HepG2 (cell line): Measurements from ENCODE around the gene TNNI2. TPM values are rescaled to one million over a fixed set of nuclear protein-coding genes. Genes with fewer than 3 reads are reported as not detected.
"Not testable (repeated sequence)": the region's sequence is repeated elsewhere in the genome, so short reads cannot be mapped to it uniquely, and the experiment has no call there.

ENCODE experiments used
- ATAC-seq: fragments of 200-7000 bp; cut with Tn5 transposase; 3 replicates; pipeline ENCODE4 v1.9.1; 2020; ENCODE audit warnings: mild to moderate bottlenecking, moderate library complexity
- BruUV-seq: library from RNA; stranded (reverse); fragments of 400-500 nt; replicated peaks from 2 replicates; lab custom pipeline; 2021; lab: Mats Ljungman, UMichigan
- CTCF ChIA-PET: fragments of 300-600 bp; formaldehyde crosslinking; extraction: SDS; loops from one replicate; lab custom pipeline; 2021; ENCODE audit warnings: low total read pairs, inconsistent platforms, low intra/inter-chr PET ratio; lab: Yijun Ruan, JAX
- POLR2A ChIA-PET: fragments of 350-600 bp; sonication (Branson Sonifier 250); formaldehyde crosslinking; loops from one replicate; lab custom pipeline; 2020; ENCODE audit warnings: antibody characterized with exemption, inconsistent platforms; lab: Yijun Ruan, JAX
- DNase-seq: peaks from one replicate; pipeline ENCODE4 v3.0.0-alpha.2; 2015; ENCODE audit warnings: low spot score
- FAIRE-seq: peaks from 3 replicates; lab custom pipeline; 2011; peaks lifted over from hg19 to GRCh38; lab: Jason Lieb, UNC
- H2AFZ ChIP-seq: one replicate; pipeline ENCODE4 v1.6.1; 2011; ENCODE audit warnings: low read length, inconsistent platforms
- H3K27ac ChIP-seq: fragments of 300-600 bp; 3 replicates; pipeline ENCODE4 v1.8.0; 2011; ENCODE audit warnings: mixed run types, mild to moderate bottlenecking, mixed read lengths, low read length, inconsistent platforms; ENCODE audit not compliant: insufficient read depth; ENCODE audit errors: extremely low read length
- H3K27me3 ChIP-seq, 2 experiments: fragments of 200-600 bp in 1 of 2; 2 replicates in 1 of 2; 3 replicates in 1 of 2; pipeline versions ENCODE4 v1.6.0 to v1.8.0; 2011; ENCODE audit warnings: low read length in 2 of 2, mild to moderate bottlenecking in 2 of 2, moderate library complexity in 2 of 2, inconsistent platforms in 1 of 2; ENCODE audit not compliant: insufficient read depth in 2 of 2, control insufficient read depth in 1 of 2
- H3K36me3 ChIP-seq, 2 experiments: fragments of 200-600 bp in 1 of 2; replicated peaks in 1 of 2; 2 replicates in 1 of 2; 3 replicates in 1 of 2; pipeline versions ENCODE4 v1.5.1 to v1.8.0; 2011; ENCODE audit warnings: low read length in 2 of 2, inconsistent platforms in 1 of 2; ENCODE audit not compliant: insufficient read depth in 2 of 2, control insufficient read depth in 1 of 2
- H3K4me1 ChIP-seq: 2 replicates; pipeline ENCODE4 v1.5.1; 2012; ENCODE audit warnings: low read length, inconsistent platforms; ENCODE audit not compliant: insufficient read depth
- H3K4me2 ChIP-seq: 2 replicates; pipeline ENCODE4 v1.6.0; 2011; ENCODE audit warnings: low read depth, low read length, inconsistent platforms
- H3K4me3 ChIP-seq, 3 experiments: fragments of 200-600 bp in 1 of 3; sonication (generic), shearing (Covaris generic) in 1 of 3; replicated peaks in 1 of 3; 2 replicates each; pipeline ENCODE4 v1.5.1; 2011 to 2016; ENCODE audit warnings: low read length in 3 of 3, inconsistent platforms in 2 of 3, low read depth in 2 of 3, mild to moderate bottlenecking in 2 of 3, control low read depth in 1 of 3, mixed read lengths in 1 of 3; ENCODE audit not compliant: insufficient read depth in 1 of 3
- H3K79me2 ChIP-seq: one replicate; pipeline ENCODE4 v1.6.1; 2011; ENCODE audit warnings: low read length, inconsistent platforms; ENCODE audit not compliant: insufficient read depth
- H3K9ac ChIP-seq: 2 replicates; pipeline ENCODE4 v1.6.0; 2011; ENCODE audit warnings: mild to moderate bottlenecking, low read depth, low read length, inconsistent platforms; ENCODE audit not compliant: insufficient read depth
- H3K9me3 ChIP-seq: 2 replicates; pipeline ENCODE4 v1.5.1; 2012; ENCODE audit warnings: mild to moderate bottlenecking, low read length
- H4K20me1 ChIP-seq: 2 replicates; pipeline ENCODE4 v1.6.0; 2011; ENCODE audit warnings: inconsistent platforms, mild to moderate bottlenecking, low read length, moderate library complexity; ENCODE audit not compliant: insufficient read depth
- PRPF4 ChIP-seq: fragments of 200-400 bp; formaldehyde crosslinking; IDR thresholded peaks from 2 replicates; pipeline ENCODE4 v1.6.1; 2016; ENCODE audit warnings: low read length, low read depth; ENCODE audit not compliant: poor library complexity, severe bottlenecking
- STAT6 ChIP-seq: sonication (generic); formaldehyde crosslinking; IDR thresholded peaks from 2 replicates; pipeline ENCODE4 v1.4.0; 2020; ENCODE audit warnings: missing genetic modification reagents, mild to moderate bottlenecking, borderline replicate concordance
- WGBS: methylation state at CpG from one replicate; pipeline ENCODE4 v1.1.6; 2017; ENCODE audit warnings: low lambda C conversion rate; 5-methylcytosine and 5-hydroxymethylcytosine counted together
- in situ Hi-C: cut with HindIII; loops from 2 replicates; pipeline ENCODE4 v1.10.0; 2017; ENCODE audit warnings: low pct_unique_long_range_greater_than_20kb; ENCODE audit not compliant: extremely low pct_ligation_motif_present
- intact Hi-C: fragments of 100-400 bp; cut with micrococcal nuclease; formaldehyde crosslinking; loops from one replicate; pipeline ENCODE4 v1.10.0; 2022; ENCODE audit not compliant: unreplicated experiment
- polyA plus RNA-seq, 8 experiments: library from polyadenylated mRNA; depleted of rRNA in 3 of 8; stranded (reverse) in 7 of 8; unstranded in 1 of 8; fragments of >200 nt; fragmentation: Illumina TruSeq in 4 of 8; extraction: Trizol in 4 of 8; gene quantifications; 2 replicates each; pipeline versions ENCODE4 v1.2.1 to v1.2.3, GENCODE V29; 2011 to 2016; ENCODE audit warnings: low read depth in 4 of 8, missing spikeins in 1 of 8, mixed read lengths in 1 of 8; ENCODE audit not compliant: insufficient read depth in 1 of 8
- total RNA-seq, 5 experiments: library from RNA; depleted of rRNA; stranded (reverse); fragments of >200 nt; fragmentation: Illumina TruSeq; extraction: Trizol; gene quantifications; 2 replicates each; pipeline ENCODE4 v1.2.3, GENCODE V29; 2016; ENCODE audit warnings: low read depth in 1 of 5

The TNNI2 gene
- total and polyA plus RNA-seq, 2 of the 13 experiments (the other 11 are each of a cell fraction or from before 2014, with no cell fraction given), result 7.2 to 12.0 TPM

GRCh38 chr11:1884303-1884700 lies 45.5 kb downstream of the TNNI2 start (continued):
- no peak for TF ChIP-seq STAT6
- TF ChIP-seq PRPF4, result no peak
- TF ChIP-seq, all 625 proteins: peak for 0

GRCh38 chr11:1886551-1886950 lies 47.8 kb downstream of the TNNI2 start:
- H3K9ac ChIP-seq, FAIRE-seq, H3K36me3 ChIP-seq, POLR2A ChIA-PET, H4K20me1 ChIP-seq, H3K4me1 ChIP-seq, H3K27ac ChIP-seq, H3K4me2 ChIP-seq, DNase-seq, ATAC-seq, BruUV-seq, H3K79me2 ChIP-seq, H3K9me3 ChIP-seq, intact Hi-C loops, in situ Hi-C loops, H3K4me3 ChIP-seq, H2AFZ ChIP-seq: not testable (repeated sequence)
- WGBS, result 9% methylated on average over 9 of the region's 13 CpGs
- H3K27me3 ChIP-seq, result peaks cover 15 to 68% of the 10 kb centered on the region in 2 experiments
- CTCF ChIA-PET, result interaction anchor here (7.1 kb wide), 1 partner anchor 265 kb away, joined by 108 read pairs; no protein-coding TSS in a partner anchor
